ENCODE data around the gene SLC6A1.

Gene SLC6A1

GRCh38 chr3:10992017-10992942, at the start of gene SLC6A1:
TSS of gene SLC6A1 (plus strand) at chr3:10992748. CDS start at chr3:11017212, 24,464 bp downstream.
- no peak within 1 kb of the TSS for H3K27ac ChIP-seq (ENCODE audit: low read length)
- H3K9ac ChIP-seq (ENCODE audit: low read depth, low read length): peak within 1 kb of the TSS; percentile 48; the same call in 1 of the 2 replicates
- peaks cover 79% of the 10 kb centered on the region for H3K27me3 ChIP-seq (ENCODE audit: insufficient read depth, low read length)
- peaks cover 8% of the 10 kb centered on the region; the same call in 1 of the 2 replicates for H3K4me1 ChIP-seq (ENCODE audit: insufficient read depth, low read length)
- no peaks in the 10 kb centered on the region for H3K36me3 ChIP-seq (ENCODE audit: insufficient read depth, low read depth, low read length)
- H3K4me3 ChIP-seq (ENCODE audit: low read length): peak within 1 kb of the TSS; percentile 72
- H3K9me3 ChIP-seq (ENCODE audit: insufficient read depth, low read depth, low read length): no peaks in the 10 kb centered on the region

- Histone ChIP-seq H3K36me3 (ENCODE audit: insufficient read depth, low read depth, low read length) (no peaks in the 10 kb centered on the region), H3K27ac (ENCODE audit: low read length) (no peak overlapping the region), H3K9ac (ENCODE audit: low read depth, low read length) (no peak overlapping the region), H3K27me3 (ENCODE audit: insufficient read depth, low read length) (no peaks in the 10 kb centered on the region), H3K4me3 (ENCODE audit: low read length) (no peak overlapping the region), H3K9me3 (ENCODE audit: insufficient read depth, low read depth, low read length) (peaks cover 9% of the 10 kb centered on the region), H3K4me1 (ENCODE audit: insufficient read depth, low read length) (no peaks in the 10 kb centered on the region)
Measured at GRCh38 chr3:10944866-10945265, 47.7 kb upstream of the SLC6A1 start.

GRCh38 chr3:10945683-10946287, 46.8 kb upstream of the SLC6A1 start:
- no peak overlapping the region for H3K27ac ChIP-seq (ENCODE audit: low read length)
- H3K9me3 ChIP-seq (ENCODE audit: insufficient read depth, low read depth, low read length): peaks cover 9% of the 10 kb centered on the region
- H3K36me3 ChIP-seq (ENCODE audit: insufficient read depth, low read depth, low read length): no peaks in the 10 kb centered on the region
- H3K9ac ChIP-seq (ENCODE audit: low read depth, low read length): no peak overlapping the region
- H3K4me1 ChIP-seq (ENCODE audit: insufficient read depth, low read length): no peaks in the 10 kb centered on the region
- H3K27me3 ChIP-seq (ENCODE audit: insufficient read depth, low read length): no peaks in the 10 kb centered on the region
- no peak overlapping the region for H3K4me3 ChIP-seq (ENCODE audit: low read length)

DNA sequence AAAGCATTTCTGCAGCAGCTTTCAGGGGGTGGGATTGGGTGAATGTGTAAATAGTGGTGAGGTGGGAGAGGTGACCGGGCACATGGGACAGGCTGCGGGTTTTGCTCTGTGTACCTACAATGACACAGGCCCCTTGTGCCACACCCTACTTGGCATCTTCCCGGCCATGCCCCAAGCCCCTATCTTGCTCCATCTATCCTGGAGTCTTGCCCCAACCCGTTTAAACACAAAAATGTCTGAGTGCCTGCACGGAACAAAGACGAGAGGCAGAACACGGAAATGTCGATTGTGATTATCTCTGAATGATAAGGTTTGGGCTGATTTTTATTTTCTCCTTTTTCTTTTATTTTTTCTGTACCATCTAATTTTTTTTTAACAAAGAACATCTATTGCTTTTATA, 46.0 kb upstream of the SLC6A1 start:
- no peaks in the 10 kb centered on the region for H3K27me3 ChIP-seq (ENCODE audit: insufficient read depth, low read length)
- peaks cover 9% of the 10 kb centered on the region for H3K9me3 ChIP-seq (ENCODE audit: insufficient read depth, low read depth, low read length)
- H3K4me1 ChIP-seq (ENCODE audit: insufficient read depth, low read length): no peaks in the 10 kb centered on the region
- H3K27ac ChIP-seq (ENCODE audit: low read length): no peak overlapping the region
- no peak overlapping the region for H3K9ac ChIP-seq (ENCODE audit: low read depth, low read length)
- no peak overlapping the region for H3K4me3 ChIP-seq (ENCODE audit: low read length)
- no peaks in the 10 kb centered on the region for H3K36me3 ChIP-seq (ENCODE audit: insufficient read depth, low read depth, low read length)

- Histone ChIP-seq H3K9ac (ENCODE audit: low read depth, low read length) (no peak overlapping the region), H3K27me3 (ENCODE audit: insufficient read depth, low read length) (no peaks in the 10 kb centered on the region), H3K4me1 (ENCODE audit: insufficient read depth, low read length) (no peaks in the 10 kb centered on the region), H3K36me3 (ENCODE audit: insufficient read depth, low read depth, low read length) (no peaks in the 10 kb centered on the region), H3K9me3 (ENCODE audit: insufficient read depth, low read depth, low read length) (no peaks in the 10 kb centered on the region), H3K27ac (ENCODE audit: low read length) (no peak overlapping the region), H3K4me3 (ENCODE audit: low read length) (no peak overlapping the region)
Measured at GRCh38 chr3:10948326-10948725, 44.2 kb upstream of the SLC6A1 start.

DNA sequence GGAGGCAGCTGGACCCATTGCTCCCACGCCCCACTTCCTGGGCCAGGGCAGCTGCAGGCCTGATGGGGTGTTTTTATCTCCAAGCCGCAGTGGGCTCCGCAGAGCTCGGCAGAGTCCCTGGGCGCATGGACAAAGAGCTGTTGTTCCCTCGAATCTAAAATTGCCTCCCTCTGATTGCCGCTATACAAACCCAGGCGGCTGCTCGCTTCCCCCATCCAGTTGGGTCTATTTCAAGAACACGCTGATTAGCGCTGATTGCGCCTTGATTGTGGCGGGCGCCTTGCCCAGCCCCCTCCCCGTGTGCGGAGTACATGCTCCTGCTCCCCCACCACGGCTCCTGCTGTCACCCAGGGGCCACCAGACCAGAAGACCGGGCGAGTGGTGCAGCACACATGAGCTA, 43.4 kb upstream of the SLC6A1 start:
- Histone ChIP-seq H3K27ac (ENCODE audit: low read length) (no peak overlapping the region), H3K4me3 (ENCODE audit: low read length) (no peak overlapping the region), H3K4me1 (ENCODE audit: insufficient read depth, low read length) (no peaks in the 10 kb centered on the region), H3K27me3 (ENCODE audit: insufficient read depth, low read length) (no peaks in the 10 kb centered on the region), H3K9ac (ENCODE audit: low read depth, low read length) (no peak overlapping the region), H3K9me3 (ENCODE audit: insufficient read depth, low read depth, low read length) (no peaks in the 10 kb centered on the region), H3K36me3 (ENCODE audit: insufficient read depth, low read depth, low read length) (no peaks in the 10 kb centered on the region)

DNA sequence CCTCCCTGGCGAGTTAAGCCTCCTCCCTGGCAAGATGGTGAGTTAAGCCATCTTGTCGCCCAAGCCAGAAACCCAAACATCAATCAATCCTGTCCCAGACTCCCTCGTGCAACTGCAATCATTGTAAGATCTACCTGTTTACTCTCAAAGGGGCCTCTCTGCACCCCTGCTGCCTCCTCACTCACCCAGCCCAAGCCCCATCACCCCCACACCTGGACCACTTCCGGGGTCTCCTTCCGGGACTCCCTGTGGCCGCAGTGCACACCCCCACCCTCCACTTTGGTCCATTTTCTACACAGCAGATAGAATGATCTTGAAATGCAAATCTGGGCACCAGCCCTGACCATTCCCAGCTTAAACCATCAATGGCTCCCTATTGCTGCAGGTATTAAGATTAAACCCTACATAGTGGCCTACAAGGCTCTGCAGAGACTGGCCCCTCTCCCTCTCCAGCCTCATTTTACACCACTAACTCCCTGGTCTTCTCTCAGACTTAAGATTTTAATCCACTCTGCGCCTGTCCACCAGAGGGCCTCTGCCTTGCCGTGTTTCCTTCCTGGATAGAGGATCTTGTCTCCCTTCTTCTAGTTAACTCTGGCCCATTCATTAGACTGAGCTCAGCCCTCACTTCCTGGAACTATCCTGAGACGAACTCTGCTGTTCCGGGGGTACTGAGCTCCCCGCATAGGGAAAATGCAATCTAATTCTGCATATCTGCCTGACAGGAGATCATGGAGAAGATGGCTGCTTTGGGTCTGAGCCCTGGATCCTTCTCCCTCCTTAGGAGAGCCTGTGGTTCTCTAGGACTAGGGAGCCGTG, 41.9 kb upstream of the SLC6A1 start:
- Histone ChIP-seq H3K4me1 (ENCODE audit: insufficient read depth, low read length) (no peaks in the 10 kb centered on the region), H3K9ac (ENCODE audit: low read depth, low read length) (no peak overlapping the region), H3K4me3 (ENCODE audit: low read length) (no peak overlapping the region), H3K27me3 (ENCODE audit: insufficient read depth, low read length) (no peaks in the 10 kb centered on the region), H3K27ac (ENCODE audit: low read length) (no peak overlapping the region), H3K36me3 (ENCODE audit: insufficient read depth, low read depth, low read length) (no peaks in the 10 kb centered on the region), H3K9me3 (ENCODE audit: insufficient read depth, low read depth, low read length) (no peaks in the 10 kb centered on the region)

- Histone ChIP-seq H3K4me3 (ENCODE audit: low read length) (no peak overlapping the region), H3K9ac (ENCODE audit: low read depth, low read length) (no peak overlapping the region), H3K27ac (ENCODE audit: low read length) (no peak overlapping the region), H3K36me3 (ENCODE audit: insufficient read depth, low read depth, low read length) (no peaks in the 10 kb centered on the region), H3K4me1 (ENCODE audit: insufficient read depth, low read length) (no peaks in the 10 kb centered on the region), H3K27me3 (ENCODE audit: insufficient read depth, low read length) (no peaks in the 10 kb centered on the region), H3K9me3 (ENCODE audit: insufficient read depth, low read depth, low read length) (no peaks in the 10 kb centered on the region)
Measured at GRCh38 chr3:10951295-10951926, 41.1 kb upstream of the SLC6A1 start.

GRCh38 chr3:10952525-10952924, 40.0 kb upstream of the SLC6A1 start:
- Histone ChIP-seq H3K4me3 (ENCODE audit: low read length) (no peak overlapping the region), H3K4me1 (ENCODE audit: insufficient read depth, low read length) (no peaks in the 10 kb centered on the region), H3K9ac (ENCODE audit: low read depth, low read length) (no peak overlapping the region), H3K36me3 (ENCODE audit: insufficient read depth, low read depth, low read length) (no peaks in the 10 kb centered on the region), H3K27ac (ENCODE audit: low read length) (no peak overlapping the region), H3K9me3 (ENCODE audit: insufficient read depth, low read depth, low read length) (no peaks in the 10 kb centered on the region), H3K27me3 (ENCODE audit: insufficient read depth, low read length) (no peaks in the 10 kb centered on the region)

DNA sequence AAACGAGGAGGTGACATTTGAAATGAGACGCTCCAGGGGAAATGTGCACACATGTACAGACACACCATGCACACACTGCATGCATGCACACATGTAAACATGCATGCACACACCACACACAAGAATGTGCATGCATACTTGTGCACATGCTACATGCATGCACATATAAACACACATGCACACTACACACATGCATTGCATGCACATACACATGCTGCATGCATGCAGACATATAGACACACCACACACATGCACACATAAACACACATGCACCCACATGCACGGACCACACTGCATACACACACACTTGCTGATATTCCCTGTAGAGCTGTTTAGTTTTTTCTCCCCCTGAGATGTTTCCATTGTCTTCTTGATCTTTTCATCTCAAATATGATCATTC, 37.8 kb upstream of the SLC6A1 start:
- H3K9ac ChIP-seq (ENCODE audit: low read depth, low read length): no peak overlapping the region

GRCh38 chr3:10955711-10956453, 36.7 kb upstream of the SLC6A1 start:
- no peak overlapping the region for H3K4me3 ChIP-seq (ENCODE audit: low read length)

More for the DNA sequence above, 37.8 kb upstream of the SLC6A1 start:
- H3K27me3 ChIP-seq (ENCODE audit: insufficient read depth, low read length): no peaks in the 10 kb centered on the region
- no peak overlapping the region for H3K4me3 ChIP-seq (ENCODE audit: low read length)
- no peaks in the 10 kb centered on the region for H3K9me3 ChIP-seq (ENCODE audit: insufficient read depth, low read depth, low read length)
- no peak overlapping the region for H3K27ac ChIP-seq (ENCODE audit: low read length)
- H3K4me1 ChIP-seq (ENCODE audit: insufficient read depth, low read length): no peaks in the 10 kb centered on the region
- H3K36me3 ChIP-seq (ENCODE audit: insufficient read depth, low read depth, low read length): no peaks in the 10 kb centered on the region

More at GRCh38 chr3:10955711-10956453, 36.7 kb upstream of the SLC6A1 start:
- Histone ChIP-seq H3K9me3 (ENCODE audit: insufficient read depth, low read depth, low read length) (no peaks in the 10 kb centered on the region), H3K9ac (ENCODE audit: low read depth, low read length) (no peak overlapping the region), H3K4me1 (ENCODE audit: insufficient read depth, low read length) (no peaks in the 10 kb centered on the region), H3K27ac (ENCODE audit: low read length) (no peak overlapping the region), H3K36me3 (ENCODE audit: insufficient read depth, low read depth, low read length) (no peaks in the 10 kb centered on the region), H3K27me3 (ENCODE audit: insufficient read depth, low read length) (no peaks in the 10 kb centered on the region)
